GM18909 (cell line): ENCODE results near the gene XAGE5.
"Not testable (repeated sequence)": the region's sequence is repeated elsewhere in the genome, so short reads cannot be mapped to it uniquely, and the experiment has no call there.

Source experiments
- ATAC-seq: cut with Tn5 transposase; IDR thresholded peaks from one replicate; pipeline ENCODE4 v1.9.1; 2021; ENCODE audit warnings: mild to moderate bottlenecking; ENCODE audit not compliant: unreplicated experiment, poor library complexity

The XAGE5 gene, protein sequence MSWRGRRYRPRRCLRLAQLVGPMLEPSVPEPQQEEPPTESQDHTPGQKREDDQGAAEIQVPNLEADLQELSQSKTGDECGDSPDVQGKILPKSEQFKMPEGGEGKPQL

DNA sequence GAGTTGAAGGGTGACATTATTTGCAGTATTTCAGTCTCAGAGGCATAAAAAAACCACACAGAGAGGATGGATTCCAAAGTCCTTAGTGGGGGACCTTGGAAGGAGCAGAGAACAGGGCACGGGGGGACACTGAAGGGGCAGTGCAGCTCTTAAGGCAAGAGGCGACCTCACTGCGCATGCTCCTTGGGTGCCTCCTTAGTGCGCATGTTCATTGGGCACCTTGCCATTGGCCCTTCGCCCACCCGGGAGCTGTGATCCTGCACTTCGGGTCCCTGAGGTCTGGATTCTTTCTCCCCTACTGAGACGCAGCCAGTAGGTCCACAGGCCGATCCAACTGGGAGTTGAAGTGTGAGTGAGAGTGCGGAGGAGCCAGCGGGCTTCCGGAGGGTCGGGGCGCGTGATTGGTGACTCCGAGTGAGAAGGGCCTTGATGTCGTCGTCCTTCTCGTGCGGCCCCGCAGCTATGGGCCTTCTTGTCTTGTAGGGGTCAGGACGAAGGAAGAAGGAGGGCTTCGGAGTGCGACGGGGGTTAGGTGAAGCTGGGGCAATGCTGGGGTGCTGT lies at the start of gene XAGE5:
Gene XAGE5 (plus strand): TSS at position 223 of the 561 bp plus-strand sequence. CDS start 1,280 bp downstream, outside the sequence.
- ATAC-seq: no peak

DNA sequence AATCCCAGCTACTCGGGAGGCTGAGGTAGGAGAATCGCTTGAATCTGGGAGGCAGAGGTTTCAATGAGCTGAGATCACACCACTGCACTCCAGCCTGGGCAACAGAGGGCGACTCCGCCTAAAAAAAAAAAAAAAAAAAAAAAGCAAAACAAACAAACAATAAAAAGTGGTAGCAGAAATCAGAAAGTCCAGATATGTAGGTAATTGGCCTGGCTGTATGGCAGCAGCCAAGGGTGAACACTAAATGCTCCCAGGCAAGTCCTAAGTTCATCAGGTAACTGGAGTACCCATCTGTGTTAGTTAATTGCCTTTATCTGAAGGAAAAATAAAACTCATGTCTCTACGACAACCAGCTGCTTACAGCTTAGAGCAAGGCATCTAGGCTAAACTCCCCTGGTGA lies 45.1 kb upstream of the XAGE5 start:
- not testable (repeated sequence) for ATAC-seq

DNA sequence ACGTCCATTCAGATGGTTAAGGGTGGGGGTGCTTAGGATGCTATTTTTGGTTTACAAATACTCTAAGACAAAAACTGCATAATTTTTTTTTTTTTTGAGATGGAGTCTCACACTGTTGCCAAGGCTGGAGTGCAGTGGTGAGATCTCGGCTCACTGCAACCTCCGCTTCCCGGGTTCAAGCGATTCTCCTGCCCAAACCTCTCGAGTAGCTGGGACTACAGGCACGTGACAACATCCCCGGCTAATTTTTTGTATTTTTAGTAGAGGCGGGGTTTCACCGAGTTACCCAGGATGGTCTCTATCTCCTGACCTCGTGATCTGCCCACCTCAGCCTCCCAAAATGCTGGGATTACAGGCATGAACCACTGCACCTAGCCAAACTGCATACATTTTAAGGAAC lies 37.6 kb upstream of the XAGE5 start:
- ATAC-seq: not testable (repeated sequence)

DNA sequence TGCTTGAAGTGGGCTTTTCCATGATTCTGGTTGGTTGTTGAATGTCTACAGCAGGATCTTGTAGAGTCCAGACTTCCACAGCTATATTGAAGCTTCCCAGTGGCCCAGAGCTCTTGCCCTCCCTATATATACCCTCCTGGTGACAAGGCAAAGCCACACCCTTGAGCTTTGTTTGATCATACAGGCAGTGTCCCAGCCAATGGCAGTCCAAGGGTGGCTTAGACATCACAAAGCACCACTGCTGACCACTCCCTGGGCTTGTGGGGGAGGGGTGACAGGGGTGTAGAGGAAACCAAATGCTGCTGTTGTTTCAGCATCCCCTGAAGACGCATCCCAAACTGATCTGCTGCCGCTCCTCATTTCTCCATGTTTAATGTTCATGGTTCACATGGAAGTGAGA lies 13.8 kb upstream of the XAGE5 start, which contains the start of gene SPANXN5:
Gene SPANXN5 (minus strand): TSS at position 101 of the 400 bp plus-strand sequence. CDS start 79 bp downstream, at position 22.
- not testable (repeated sequence) for ATAC-seq

DNA sequence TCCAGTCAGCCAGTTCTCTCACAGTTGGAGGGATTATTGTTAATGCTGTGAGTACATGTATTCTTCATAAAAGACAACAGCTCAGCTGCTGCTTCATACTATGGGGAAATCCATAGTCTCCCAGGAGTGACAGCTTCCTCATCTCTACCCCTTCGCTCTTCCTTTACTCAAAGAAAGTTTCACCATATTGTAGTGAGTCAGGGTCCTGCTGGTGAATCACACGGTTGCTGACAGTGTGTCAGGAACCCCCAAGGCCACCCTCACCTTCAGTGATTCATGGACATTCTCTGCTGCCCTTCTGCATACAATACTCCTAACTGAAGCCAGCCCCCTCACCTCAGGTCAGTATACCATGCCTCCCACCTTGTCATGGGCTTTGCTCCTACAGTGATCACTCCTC lies 6.2 kb upstream of the XAGE5 start:
- not testable (repeated sequence) for ATAC-seq

DNA sequence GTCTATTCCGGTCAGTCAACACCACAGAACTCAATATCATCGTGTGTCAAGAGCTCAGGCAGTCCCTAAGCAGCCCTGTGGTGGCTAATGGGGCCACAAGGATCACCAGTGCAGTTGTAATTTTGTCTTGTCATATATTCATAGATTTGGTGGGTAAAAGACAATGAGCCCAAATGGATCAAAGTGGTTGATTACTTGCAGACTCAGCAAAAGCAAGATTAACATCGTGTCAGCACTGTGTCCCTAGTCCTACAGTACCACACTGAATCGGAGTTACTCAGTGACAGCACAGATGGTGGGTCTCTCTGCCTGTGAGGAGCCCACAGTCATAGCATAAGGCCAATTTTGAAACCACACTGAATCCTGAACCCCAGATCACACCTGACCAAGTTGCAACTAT lies 8.7 kb downstream of the XAGE5 start:
- ATAC-seq: no peak

DNA sequence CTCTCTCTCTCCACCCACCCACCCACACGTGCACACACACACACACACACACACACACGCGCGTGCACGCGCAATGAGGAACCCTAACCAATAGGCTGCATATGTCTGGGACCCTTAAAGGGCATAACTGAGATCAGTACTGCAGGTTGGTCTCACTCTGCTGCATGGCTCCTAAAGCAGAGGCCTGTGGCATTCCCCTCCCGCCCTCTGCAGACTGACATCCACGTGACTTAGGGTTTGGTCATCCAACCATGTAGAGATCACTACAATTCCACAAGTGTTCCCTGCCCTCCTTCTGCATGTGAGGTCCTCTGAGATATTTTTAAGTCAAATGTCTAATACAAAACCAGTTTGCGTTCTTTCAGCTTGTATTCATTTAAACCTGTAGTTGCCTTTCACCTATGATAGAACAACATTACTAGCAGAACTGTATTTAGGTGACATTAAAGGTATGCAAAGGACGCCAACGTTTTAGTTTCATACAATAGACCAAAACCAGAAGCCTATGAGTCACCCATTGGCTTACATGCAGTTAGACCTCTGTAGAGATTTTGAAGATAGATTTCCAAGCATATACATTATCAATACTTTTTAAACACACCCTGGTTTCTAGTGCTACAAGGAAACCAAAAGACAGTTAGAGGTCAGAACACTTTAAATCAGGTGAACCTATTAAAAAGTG lies 10.1 kb downstream of the XAGE5 start:
- no peak for ATAC-seq

DNA sequence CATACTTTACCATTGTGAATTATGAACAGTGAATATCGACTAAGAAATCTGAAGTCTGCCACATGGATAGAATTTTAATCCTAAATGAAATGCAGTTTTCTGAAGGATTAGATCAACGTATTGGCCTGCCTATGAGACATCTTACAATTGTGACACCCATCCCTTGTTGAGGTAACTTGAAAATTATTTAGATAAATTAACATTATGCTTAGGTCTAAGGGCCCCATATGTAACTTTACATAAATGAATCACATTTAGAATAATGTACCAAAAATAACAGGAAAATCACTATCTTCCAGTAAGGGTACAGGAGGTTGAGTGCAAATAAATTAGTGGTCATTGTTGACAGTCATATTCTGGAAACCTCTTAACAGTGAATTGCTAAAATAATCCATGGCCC lies 13.5 kb downstream of the XAGE5 start:
- ATAC-seq: no peak

DNA sequence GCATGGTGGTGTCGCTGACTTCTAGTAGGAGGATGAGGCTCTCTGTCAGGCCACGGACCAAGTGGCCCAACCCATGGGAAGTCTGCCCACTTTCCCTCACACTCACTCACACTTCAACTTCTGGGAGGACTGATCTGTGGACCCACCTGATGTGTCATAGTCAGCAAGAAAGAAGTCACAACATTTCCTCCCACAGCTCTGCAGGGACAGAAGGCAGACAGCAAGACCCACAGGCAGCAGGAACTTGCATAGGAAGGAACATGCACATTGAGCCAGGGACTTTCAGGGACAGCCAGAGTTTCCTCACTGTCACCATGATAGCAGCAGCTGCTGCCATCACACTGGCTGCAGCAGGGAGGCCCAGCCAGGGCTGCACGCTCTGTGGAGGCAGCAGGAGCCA lies 19.5 kb downstream of the XAGE5 start:
- no peak for ATAC-seq

DNA sequence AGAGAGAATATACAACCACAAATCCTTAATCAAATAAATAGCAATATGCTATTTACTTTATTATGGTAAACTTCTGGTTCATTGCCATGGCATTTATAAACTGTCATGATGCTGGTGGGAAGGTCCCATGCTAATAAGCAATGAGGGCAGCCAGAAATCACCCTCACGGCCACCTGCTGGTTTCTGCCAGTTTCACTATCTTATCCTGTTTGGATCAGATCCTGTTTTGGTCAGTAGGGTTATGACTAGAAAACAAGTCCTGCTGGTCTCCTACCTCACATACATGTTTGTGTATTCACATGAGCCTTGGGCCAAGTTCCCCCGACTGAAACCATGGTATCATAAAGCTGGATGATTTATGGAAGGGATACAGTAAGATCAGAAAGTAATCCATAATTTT lies 28.1 kb downstream of the XAGE5 start:
- ATAC-seq: no peak

DNA sequence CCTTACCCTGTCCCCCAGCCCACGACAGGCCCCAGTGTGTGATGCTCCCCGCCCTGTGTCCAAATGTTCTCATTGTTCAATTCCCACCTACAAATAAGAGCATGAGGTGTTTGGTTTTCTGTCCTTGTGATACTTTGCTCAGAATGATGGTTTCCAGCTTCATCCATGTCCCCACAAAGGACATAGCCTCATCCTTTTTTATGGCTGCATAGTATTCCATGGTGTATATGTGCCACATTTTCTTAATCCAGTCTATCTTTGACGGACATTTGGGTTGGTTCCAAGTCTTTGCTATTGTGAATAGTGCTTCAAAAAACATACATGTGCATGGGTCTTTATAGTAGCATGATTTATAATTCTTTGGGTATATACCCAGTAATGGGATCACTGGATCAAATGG lies 32.5 kb downstream of the XAGE5 start:
- not testable (repeated sequence) for ATAC-seq

DNA sequence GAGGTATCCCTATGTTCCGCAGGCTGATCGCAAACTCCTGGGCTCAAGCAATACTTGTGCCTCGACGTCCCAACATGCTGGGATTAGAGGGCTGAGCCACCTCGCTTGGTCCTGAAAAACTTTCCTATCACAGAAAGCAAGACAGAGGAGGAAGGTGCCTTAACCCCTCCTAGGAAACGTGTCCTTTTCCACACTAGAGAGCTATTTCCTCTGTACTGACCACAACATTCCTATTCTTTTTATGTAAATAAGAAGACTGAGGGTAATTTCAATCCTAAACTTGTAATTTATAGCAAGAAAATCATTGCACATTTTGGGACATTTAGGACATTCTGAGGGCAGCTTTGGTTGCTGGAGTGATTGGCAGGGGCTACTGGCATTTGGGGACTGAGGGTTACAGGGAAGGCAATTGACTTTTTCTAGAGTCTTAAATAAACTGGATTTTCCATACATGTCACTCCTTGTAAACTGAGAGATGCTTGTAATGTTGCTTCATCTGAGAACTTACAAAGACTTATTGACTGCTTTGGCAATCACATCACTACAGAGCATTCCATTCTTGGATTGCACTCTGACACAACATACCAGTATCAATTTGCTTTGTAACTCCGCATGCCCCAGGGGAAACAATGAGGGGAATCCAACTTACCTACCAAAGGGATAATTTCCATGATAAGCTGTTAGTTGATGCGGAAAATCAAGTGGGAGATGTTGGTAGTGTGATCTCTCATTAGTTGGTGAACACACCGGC lies 41.2 kb downstream of the XAGE5 start:
- no peak for ATAC-seq

DNA sequence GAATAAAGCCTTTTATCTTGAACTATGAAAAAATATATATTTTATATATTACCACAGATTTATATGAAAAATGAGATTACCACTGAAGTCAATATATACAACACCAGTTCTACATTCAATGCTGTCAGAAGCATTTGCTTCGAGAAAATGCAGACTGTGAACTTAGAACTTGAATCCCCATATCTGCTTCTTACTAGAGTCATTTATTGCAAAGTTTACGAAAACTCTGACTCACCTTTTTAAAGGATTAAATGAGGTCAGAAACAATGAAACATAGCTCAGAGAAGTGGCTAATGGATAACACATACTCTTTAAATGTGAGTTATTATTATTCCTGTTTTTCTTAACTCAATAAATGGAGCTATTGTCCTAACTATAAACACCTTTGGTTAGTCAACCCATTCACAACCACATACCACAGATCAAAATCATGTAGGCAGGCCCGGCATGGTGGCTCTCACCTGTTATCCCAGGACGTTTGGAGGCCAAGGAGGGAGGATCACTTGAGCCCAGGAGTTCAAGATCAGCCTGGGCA lies 46.0 kb downstream of the XAGE5 start:
- not testable (repeated sequence) for ATAC-seq

DNA sequence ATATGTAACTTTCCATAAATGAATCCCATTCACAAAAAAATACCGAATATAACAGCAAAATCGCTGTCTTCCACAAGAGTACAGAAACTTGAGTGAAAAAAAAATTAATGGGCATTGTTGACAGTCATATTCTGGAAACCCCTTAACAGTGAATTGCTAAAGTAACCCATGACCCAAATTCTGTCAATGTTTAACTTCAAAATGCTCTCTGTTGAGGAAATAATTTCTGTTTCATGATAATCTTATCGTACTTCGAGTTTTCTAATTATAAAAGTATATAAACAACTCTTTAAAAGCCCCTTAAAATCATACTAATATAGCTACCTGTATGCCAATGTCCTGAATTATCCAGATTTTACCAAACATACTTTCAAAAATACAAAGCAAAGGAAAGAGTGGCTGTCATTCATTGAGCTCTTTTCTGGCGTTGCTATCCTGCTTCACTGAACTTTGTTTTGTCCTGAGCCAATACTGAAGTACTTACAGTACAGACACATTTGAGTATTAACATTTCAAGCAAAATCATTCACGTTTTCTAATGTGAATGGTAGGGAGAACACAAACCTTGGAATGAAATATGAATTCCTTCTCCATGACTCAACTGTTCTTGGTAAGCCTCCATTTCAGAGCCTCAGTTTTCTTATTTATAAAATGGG lies 54.4 kb downstream of the XAGE5 start:
- ATAC-seq: no peak
